Mesodermal cell (in vitro differentiated cells): ENCODE data around the gene KDM4B.

Experiments used
- H3K27ac ChIP-seq: 2 replicates; pipeline ENCODE4 v1.7.0; 2013; ENCODE audit warnings: mild to moderate bottlenecking, low read depth, low read length, moderate library complexity; ENCODE audit not compliant: severe bottlenecking
- H3K36me3 ChIP-seq: 2 replicates; pipeline ENCODE4 v1.7.1; 2013; ENCODE audit warnings: mild to moderate bottlenecking, low read length, moderate library complexity; ENCODE audit not compliant: control insufficient read depth, insufficient read depth
- H3K4me1 ChIP-seq: one replicate; pipeline ENCODE4 v1.7.1; 2013; ENCODE audit warnings: mild to moderate bottlenecking, low read length; ENCODE audit not compliant: insufficient read depth, control insufficient read depth, poor library complexity, severe bottlenecking
- H3K4me3 ChIP-seq: 2 replicates; pipeline ENCODE4 v1.7.0; 2013; ENCODE audit warnings: low read length, control low read depth, mild to moderate bottlenecking; ENCODE audit not compliant: insufficient read depth, poor library complexity, severe bottlenecking; ENCODE audit errors: extremely low read depth
- H3K9me3 ChIP-seq: 2 replicates; pipeline ENCODE4 v1.7.1; 2013; ENCODE audit warnings: mild to moderate bottlenecking, low read length, moderate library complexity; ENCODE audit not compliant: control insufficient read depth
- WGBS, 2 experiments: methylation state at CpG; one replicate each; pipeline ENCODE4 v1.1.5; 2013; ENCODE audit warnings: missing lambda C conversion rate in 2 of 2; ENCODE audit not compliant: insufficient coverage in 2 of 2; 5-methylcytosine and 5-hydroxymethylcytosine counted together

Gene KDM4B

GRCh38 chr19:5072115-5072514 lies 103.2 kb downstream of the KDM4B start:
- WGBS, 2 experiments, result 90 to 98% methylated on average over 9 of the region's 11 CpGs
- Histone ChIP-seq H3K4me3 (no peak overlapping the region), H3K9me3 (no peaks in the 10 kb centered on the region), H3K27ac (no peak overlapping the region), H3K4me1 (no peaks in the 10 kb centered on the region), H3K36me3 (peaks cover 45% of the 10 kb centered on the region)

GRCh38 chr19:5073153-5073844 lies 104.4 kb downstream of the KDM4B start:
- Histone ChIP-seq H3K4me1 (no peaks in the 10 kb centered on the region), H3K36me3 (peaks cover 57% of the 10 kb centered on the region)
- WGBS, 2 experiments, result 79 to 87% methylated on average over 4 to 8 of the region's 8 CpGs

DNA sequence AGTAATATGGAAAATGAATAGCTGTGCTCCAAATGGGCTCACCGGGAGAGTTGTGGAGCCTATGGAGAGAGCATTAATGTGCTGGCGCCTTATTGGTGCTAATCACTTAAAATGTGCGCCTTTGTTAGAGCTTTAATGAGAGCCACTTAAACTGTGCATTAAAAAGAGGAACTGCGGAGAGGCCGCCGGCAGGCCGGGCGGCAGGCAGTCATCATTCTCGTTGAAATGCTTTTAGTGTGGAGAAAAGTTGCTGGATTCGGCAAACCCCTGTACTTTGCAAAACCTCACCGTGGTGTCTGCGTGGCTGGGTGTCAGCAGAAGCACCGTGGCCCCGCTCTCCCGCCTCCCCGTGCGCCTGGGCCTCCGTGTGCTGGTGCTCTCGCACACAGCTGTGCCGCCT lies 105.5 kb downstream of the KDM4B start:
- peaks cover 60% of the 10 kb centered on the region for H3K36me3 ChIP-seq
- 79 to 82% methylated on average over 17 to 20 of the region's 20 CpGs for WGBS, 2 experiments

More at GRCh38 chr19:5073153-5073844, 104.4 kb downstream of the KDM4B start:
- no peak overlapping the region for H3K4me3 ChIP-seq
- no peaks in the 10 kb centered on the region for H3K9me3 ChIP-seq
- no peak overlapping the region for H3K27ac ChIP-seq

DNA sequence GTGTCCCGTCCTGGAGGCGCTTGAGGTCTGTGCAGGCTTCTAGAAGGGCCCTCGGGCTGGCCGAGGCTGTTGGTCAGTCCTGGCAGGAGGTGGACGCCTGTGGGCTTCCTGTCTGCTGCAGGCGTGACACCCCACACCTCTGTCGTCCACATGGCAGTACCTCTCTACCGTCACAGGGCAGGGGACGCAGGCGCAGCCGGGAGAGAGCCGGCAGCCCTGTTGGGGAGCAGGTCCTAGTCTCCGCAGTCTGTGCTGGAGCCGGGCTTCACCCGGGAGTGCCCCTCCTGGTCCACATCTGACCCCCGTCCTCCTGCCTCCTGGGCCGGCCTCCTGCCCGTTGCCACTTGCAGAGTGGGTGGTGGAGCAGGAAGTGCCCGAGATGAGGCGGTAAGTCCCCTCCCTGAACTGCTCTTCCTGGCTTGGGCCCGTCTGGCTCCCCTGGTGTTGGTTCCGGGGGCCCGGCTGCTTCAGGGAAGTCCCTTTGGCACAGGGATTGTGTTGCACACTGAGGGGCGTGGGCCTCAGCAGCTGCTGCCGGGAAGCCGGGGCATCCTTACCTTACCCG lies 106.0 kb downstream of the KDM4B start:
- Histone ChIP-seq H3K9me3 (no peaks in the 10 kb centered on the region), H3K27ac (no peak overlapping the region), H3K4me3 (no peak overlapping the region), H3K36me3 (peaks cover 65% of the 10 kb centered on the region), H3K4me1 (no peaks in the 10 kb centered on the region)
- 93 to 94% methylated on average over 23 to 25 of the region's 27 CpGs for WGBS, 2 experiments

More for the DNA sequence above, 105.5 kb downstream of the KDM4B start:
- Histone ChIP-seq H3K9me3 (no peaks in the 10 kb centered on the region), H3K4me3 (no peak overlapping the region), H3K4me1 (no peaks in the 10 kb centered on the region), H3K27ac (no peak overlapping the region)

DNA sequence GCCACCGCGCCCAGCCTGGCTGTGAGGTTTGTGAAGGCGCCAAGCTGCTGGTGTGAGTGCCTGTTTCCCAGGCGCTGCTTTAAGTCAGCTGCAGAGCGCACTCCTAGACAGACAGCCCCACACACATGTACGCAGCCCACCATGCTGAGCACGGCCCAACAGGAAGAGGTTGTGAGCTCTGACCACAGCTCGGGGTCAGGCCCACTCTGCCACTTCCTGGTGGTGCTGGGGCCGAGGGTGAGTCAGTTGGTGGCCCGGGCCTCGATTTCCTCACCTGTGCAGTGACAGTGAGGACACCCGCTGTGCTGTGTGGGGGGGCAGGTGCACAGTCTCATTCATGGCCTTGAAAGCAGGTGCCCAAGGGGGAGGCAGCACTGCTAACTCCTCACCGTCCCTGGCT lies 106.7 kb downstream of the KDM4B start:
- Histone ChIP-seq H3K27ac (no peak overlapping the region), H3K9me3 (no peaks in the 10 kb centered on the region), H3K4me3 (no peak overlapping the region), H3K36me3 (peaks cover 72% of the 10 kb centered on the region), H3K4me1 (no peaks in the 10 kb centered on the region)
- 96 to 98% methylated on average over 11 to 12 of the region's 13 CpGs for whole genome bisulfite sequencing, 2 experiments

DNA sequence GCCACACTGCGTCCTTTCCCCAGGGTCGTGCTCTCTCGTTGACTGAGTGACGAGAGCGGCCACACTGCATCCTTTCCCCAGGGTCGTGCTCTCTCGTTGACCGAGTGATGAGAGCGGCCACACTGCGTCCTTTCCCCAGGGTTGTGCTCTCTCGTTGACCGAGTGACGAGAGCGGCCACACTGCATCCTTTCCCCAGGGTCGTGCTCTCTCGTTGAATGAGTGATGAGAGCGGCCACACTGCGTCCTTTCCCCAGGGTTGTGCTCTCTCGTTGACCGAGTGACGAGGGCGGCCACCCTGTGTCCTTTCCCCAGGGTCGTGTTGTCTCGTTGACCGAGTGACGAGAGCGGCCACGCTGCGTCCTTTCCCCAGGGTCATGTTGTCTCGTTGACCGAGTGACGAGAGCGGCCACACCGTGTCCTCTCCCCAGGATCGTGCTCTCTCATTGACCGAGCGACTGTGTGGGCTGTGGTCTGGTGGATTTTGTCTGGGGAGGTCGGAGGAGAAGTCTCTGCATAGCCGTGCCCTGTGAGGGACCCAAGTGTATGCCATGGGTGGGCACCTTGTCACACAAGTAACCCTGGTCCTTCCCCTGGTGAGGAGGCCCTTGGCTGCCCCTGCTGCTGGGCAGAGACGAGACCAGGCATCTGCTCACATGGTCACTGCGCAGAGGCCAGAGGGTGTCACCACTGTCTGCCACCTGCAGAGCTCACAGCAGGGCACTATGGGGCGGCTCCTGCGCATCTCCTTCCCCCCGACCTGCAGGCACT lies 107.7 kb downstream of the KDM4B start:
- H3K27ac ChIP-seq, result no peak overlapping the region
- peaks cover 79% of the 10 kb centered on the region for H3K36me3 ChIP-seq
- H3K4me1 ChIP-seq, result no peaks in the 10 kb centered on the region
- no peaks in the 10 kb centered on the region for H3K9me3 ChIP-seq
- 94 to 95% methylated on average over 39 to 42 of the region's 44 CpGs for WGBS, 2 experiments
- H3K4me3 ChIP-seq, result no peak overlapping the region

- no peaks in the 10 kb centered on the region for H3K4me1 ChIP-seq
- H3K4me3 ChIP-seq, result no peak overlapping the region
- WGBS, 2 experiments, result 97 to 99% methylated on average over 18 to 19 of the region's 19 CpGs
- H3K9me3 ChIP-seq, result no peaks in the 10 kb centered on the region
- no peak overlapping the region for H3K27ac ChIP-seq
- H3K36me3 ChIP-seq, result peaks cover 79% of the 10 kb centered on the region
These were observed 108.2 kb downstream of the KDM4B start for GRCh38 chr19:5077209-5077515.

DNA sequence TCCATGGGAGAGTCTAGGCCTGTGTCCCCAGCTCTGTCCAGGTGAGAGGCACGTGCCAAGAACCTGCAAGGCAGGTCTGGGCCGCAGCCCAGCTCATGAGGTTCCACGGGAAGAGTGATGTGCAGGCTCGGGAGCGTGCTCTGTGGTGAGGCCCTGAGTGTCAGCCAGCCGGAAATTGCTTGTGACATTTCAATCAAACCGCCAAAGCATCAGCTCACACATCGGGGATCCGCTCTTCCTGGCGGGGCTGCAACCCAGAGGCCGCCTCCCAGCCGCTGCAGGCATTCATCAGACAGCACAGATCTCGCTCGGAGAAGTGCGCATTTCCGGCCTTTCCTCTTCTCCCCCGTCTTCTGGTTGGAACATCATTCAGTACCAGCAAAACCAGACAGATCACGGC lies 109.3 kb downstream of the KDM4B start:
- H3K36me3 ChIP-seq, result peaks cover 76% of the 10 kb centered on the region

DNA sequence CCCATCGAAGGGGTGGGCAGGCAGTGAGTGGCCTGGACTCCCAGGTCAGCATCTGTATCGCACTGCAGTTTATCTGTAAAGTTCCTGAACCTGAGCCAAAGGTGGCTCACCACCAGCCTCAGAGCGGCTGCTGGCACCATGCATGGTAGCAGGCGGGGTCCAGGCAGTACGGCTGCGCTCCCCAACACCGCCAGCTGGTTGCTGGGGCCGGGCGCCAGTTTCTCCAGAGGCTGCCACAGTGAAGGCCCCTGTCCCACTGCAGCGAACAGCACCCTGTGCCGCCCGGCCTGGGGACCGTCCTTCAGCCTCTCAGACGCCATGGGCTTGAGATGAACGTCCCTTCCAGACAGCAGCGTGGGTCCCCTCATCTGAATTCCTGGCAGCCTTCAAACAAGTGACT lies 109.8 kb downstream of the KDM4B start:
- Histone ChIP-seq H3K36me3 (peaks cover 71% of the 10 kb centered on the region), H3K9me3 (no peaks in the 10 kb centered on the region), H3K4me3 (no peak overlapping the region), H3K27ac (no peak overlapping the region), H3K4me1 (peaks cover 7% of the 10 kb centered on the region)
- 96 to 97% methylated on average over 9 to 14 of the region's 16 CpGs for WGBS, 2 experiments

More for the DNA sequence above, 109.3 kb downstream of the KDM4B start:
- Histone ChIP-seq H3K4me3 (no peak overlapping the region), H3K4me1 (peaks cover 3% of the 10 kb centered on the region), H3K27ac (no peak overlapping the region), H3K9me3 (no peaks in the 10 kb centered on the region)
- 90 to 95% methylated on average over 13 to 17 of the region's 18 CpGs for WGBS, 2 experiments

DNA sequence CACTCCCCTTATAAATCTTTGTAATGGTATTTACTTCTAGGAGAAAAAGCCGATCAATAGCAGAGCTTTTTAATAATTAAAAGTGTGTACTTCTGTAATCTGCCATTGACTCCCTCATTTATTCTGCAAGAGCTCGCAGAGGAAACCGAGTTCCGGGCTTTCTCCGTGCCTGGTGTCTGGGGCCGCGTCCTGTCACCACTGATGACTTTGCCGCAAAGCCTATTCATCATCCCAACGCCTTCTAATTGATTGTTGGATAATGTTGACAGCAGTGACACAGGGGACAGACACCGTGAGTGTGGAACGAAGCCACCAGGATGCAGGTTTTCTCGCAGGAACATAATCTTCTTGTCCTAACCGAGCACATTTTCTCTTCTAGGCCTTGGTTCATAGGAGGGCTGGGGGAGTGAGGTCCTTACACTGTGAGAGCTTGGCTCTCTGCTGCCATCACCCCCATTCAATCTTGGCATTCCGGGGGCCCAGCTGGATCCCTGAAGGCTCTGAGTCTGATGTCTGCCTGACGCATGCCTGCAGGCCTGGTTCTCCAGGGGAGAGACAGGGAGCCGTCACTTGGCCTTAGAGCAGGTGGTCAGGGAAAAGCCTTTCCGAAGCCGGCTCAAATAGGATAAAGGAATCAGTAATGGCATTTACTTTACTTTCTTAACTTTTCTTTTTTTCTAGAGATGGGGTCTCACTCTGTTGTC lies 110.3 kb downstream of the KDM4B start:
- no peak overlapping the region for H3K4me3 ChIP-seq
- H3K27ac ChIP-seq, result no peak overlapping the region
- peaks cover 66% of the 10 kb centered on the region for H3K36me3 ChIP-seq
- 91 to 93% methylated on average over 14 of the region's 18 CpGs for WGBS, 2 experiments
- H3K4me1 ChIP-seq, result peaks cover 7% of the 10 kb centered on the region
- H3K9me3 ChIP-seq, result no peaks in the 10 kb centered on the region
